GM18873 (cell line): Measurements from ENCODE around the gene LEF1.

Source experiments
- ATAC-seq: cut with Tn5 transposase; IDR thresholded peaks from one replicate; pipeline ENCODE4 v1.9.1; 2021; ENCODE audit warnings: mild to moderate bottlenecking, moderate library complexity, moderate number of reproducible peaks; ENCODE audit not compliant: unreplicated experiment, low FRiP score

The LEF1 gene

GRCh38 chr4:108180513-108180912 is 11.8 kb upstream of the LEF1 start:
- ATAC-seq = no peak

- ATAC-seq = no peak
Measured at GRCh38 chr4:108175966-108176365, 7.2 kb upstream of the LEF1 start.

- no peak for ATAC-seq
Measured at GRCh38 chr4:108174856-108175255, 6.1 kb upstream of the LEF1 start.

GRCh38 chr4:108173599-108174057 is 4.9 kb upstream of the LEF1 start:
- no peak for ATAC-seq

- ATAC-seq = no peak
Measured at GRCh38 chr4:108172753-108173598, 4.2 kb upstream of the LEF1 start.

GRCh38 chr4:108172231-108172752 is 3.6 kb upstream of the LEF1 start:
- ATAC-seq = no peak

GRCh38 chr4:108171339-108172230 is 2.9 kb upstream of the LEF1 start:
- ATAC-seq = no peak

- no peak for ATAC-seq
Measured at GRCh38 chr4:108170631-108171338, 2.1 kb upstream of the LEF1 start.

GRCh38 chr4:108169664-108170063 is 932 bp upstream of the LEF1 start:
- ATAC-seq = no peak

- ATAC-seq = no peak
Measured at GRCh38 chr4:108168160-108168670, 517 bp downstream of the LEF1 start.

- no peak for ATAC-seq
Measured at GRCh38 chr4:108166441-108167315, 2.1 kb downstream of the LEF1 start.

- ATAC-seq = no peak
Measured at GRCh38 chr4:108166038-108166437, 2.7 kb downstream of the LEF1 start.

- ATAC-seq = no peak
Measured at GRCh38 chr4:108165586-108165985, 3.1 kb downstream of the LEF1 start.

GRCh38 chr4:108163351-108163750 is 5.4 kb downstream of the LEF1 start:
- no peak for ATAC-seq

- no peak for ATAC-seq
Measured at GRCh38 chr4:108160741-108161352, 7.9 kb downstream of the LEF1 start.

- ATAC-seq = no peak
Measured at GRCh38 chr4:108159845-108160244, 8.9 kb downstream of the LEF1 start.

- no peak for ATAC-seq
Measured at GRCh38 chr4:108157655-108158054, 11.1 kb downstream of the LEF1 start.

- no peak for ATAC-seq
Measured at GRCh38 chr4:108156391-108156790, 12.3 kb downstream of the LEF1 start.

- no peak for ATAC-seq
Measured at GRCh38 chr4:108155373-108155772, 13.4 kb downstream of the LEF1 start.
